ENCODE data around the gene UBE2L3.
"Not testable (repeated sequence)": the region's sequence is repeated elsewhere in the genome, so short reads cannot be mapped to it uniquely, and the experiment has no call there.

Gene UBE2L3

GRCh38 chr22:21628386-21629254 is 61.1 kb downstream of the UBE2L3 start:
- DNase-seq, result no peak

GRCh38 chr22:21629255-21630149 is 62.0 kb downstream of the UBE2L3 start, which contains the start of gene YDJC:
Gene YDJC (minus strand): TSS chr22:21630022. CDS start chr22:21630014, 8 bp downstream.
- peak; percentile 88 for DNase-seq

DNA sequence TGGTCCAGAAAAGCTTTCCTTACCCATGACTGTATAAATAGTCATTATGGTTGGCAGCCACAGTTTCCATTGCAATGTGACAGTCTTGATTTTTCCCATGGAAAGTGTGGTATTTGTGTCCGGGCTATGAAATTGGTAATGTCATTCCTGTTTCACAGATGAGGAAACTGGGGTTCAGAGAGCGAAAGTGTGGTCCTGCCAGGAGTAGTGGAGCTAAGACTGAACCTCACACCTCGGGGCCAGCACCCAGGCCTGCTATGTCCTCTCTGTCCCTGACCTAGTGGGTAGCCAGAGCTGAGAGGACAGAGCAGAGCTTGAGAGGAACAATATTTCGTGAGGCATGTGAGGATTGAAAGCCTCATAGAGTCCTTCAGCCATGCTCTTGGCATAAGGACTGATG is 63.5 kb downstream of the UBE2L3 start:
- no peak for DNase-seq

- peak; percentile 62 for DNase-seq
These were observed 64.9 kb downstream of the UBE2L3 start, which contains the start of gene CCDC116 for GRCh38 chr22:21632237-21632895. Gene CCDC116 (plus strand): TSS chr22:21632760. CDS start chr22:21633182, 422 bp downstream.

DNA sequence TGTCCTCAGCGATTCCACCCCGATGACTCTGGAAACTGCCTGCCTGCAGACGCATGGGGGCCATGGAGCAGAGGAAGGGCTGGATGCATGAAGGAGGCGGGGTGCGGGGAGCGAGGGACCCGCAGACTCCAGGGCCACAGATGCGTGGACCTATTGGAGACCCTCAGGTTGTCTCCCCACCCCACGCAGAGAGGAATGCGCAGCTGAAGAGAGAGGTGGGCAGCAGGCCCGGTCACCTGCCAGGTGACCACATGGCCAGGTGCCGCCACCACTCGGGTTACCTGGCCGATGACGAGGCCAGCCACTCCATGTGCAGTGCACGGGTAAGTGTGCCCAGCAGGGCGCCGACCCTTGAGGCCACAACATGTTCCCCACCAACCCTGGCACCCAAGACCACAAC is 65.4 kb downstream of the UBE2L3 start:
- DNase-seq, result no peak

DNA sequence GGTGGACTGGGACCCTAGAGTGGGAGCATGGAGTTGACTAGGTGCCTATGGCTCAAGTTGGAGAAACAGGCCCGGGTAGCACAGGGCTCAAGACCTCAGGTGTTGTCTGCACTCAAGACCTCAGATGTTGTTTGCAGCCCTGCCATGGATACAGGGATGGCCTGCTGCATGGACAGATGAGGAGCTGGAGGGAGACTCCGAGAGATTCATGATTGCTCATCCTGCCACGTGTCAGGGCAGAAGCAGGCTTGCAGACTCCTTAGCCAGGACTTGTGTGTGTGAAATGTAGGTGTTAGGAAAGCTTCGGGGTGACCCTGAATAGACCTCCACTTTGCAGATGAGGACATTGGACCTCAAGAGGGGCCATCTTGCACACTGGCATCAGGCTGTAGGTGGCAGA is 66.0 kb downstream of the UBE2L3 start:
- no peak for DNase-seq

GRCh38 chr22:21634081-21634480 is 66.6 kb downstream of the UBE2L3 start:
- DNase-seq, result no peak

DNA sequence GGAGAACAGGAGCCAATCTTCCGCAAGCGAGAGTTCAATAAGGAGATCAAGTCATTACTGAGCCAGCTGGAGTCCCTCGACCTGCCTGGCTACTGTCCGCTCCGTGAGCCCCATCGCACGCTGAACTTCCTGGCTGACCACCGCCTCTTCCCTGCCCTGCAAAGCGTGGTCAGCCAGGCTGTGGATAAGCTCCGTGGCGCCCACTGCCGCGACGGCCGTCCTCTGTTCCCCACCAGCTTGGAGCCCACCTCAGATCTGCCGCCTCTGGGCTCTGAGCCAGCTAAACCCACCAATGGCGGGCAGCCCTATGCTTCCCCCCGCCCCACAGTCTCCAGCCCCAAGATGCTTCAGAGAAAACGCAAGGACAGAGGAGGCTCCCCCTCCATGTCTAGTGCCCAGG is 67.3 kb downstream of the UBE2L3 start:
- no peak for DNase-seq

DNA sequence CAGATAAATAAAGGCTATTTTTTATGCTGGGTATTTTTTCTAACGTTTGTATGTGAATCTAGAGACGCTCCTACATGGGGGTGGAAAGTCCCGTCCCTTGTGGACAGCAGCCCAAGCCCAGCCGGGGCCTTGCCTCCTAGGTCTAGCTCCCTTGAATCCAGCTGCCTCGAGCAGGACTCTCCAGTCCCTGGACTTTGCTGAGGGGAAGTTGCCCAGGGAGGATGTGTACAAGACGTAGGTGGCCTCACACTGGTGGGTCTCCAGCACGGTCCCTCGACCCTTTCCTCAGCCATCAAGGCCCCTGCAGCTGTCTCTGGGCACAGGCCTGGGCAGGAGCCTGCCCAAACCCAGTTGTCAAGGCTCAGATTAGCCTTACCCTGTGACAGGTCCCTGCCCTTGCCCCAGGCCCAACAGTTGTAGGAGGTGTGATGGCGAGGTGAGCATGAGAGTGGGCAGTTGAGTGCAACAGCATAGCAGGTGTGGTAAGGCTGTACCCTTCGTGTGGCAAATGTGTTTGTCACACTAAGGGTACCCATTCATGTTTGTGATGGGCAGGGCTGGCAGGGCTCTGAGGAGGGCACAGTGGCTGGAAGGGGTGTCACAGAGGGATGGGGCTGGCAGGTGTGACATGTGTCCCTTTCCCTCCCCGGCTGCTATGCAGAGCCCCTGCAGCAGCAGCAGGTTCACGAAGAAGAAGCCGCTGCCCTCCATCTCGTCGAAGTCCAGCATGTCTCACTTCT is 68.4 kb downstream of the UBE2L3 start:
- no peak for DNase-seq

- no peak for DNase-seq
These were observed 69.2 kb downstream of the UBE2L3 start for GRCh38 chr22:21636629-21637218.

- DNase-seq, result not testable (repeated sequence)
These were observed 69.9 kb downstream of the UBE2L3 start for GRCh38 chr22:21637450-21637849.

DNA sequence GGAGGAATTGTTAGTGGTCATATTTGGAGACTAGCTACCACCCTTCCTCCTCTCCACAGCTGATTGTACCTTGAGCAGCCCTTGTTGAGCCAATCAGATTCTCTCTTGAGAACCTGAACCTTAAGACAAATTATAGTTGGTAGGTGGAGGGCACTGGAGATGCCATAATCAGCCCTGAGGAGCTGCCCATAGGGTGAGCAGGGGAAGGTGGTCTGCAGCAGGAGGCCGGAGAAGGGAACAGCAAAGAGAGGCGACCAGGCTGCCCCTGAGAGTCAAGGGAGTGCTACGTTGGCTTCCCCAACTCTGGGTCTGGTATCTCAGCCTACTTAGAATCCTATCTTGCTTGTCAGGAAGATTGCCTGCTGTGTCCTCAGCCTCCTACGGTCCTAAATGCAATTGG is 71.8 kb downstream of the UBE2L3 start:
- DNase-seq, result no peak

- DNase-seq, result no peak
These were observed 73.3 kb downstream of the UBE2L3 start for GRCh38 chr22:21640810-21641209.

- no peak for DNase-seq
These were observed 73.9 kb downstream of the UBE2L3 start for GRCh38 chr22:21641417-21641788.

GRCh38 chr22:21641789-21642583 is 74.5 kb downstream of the UBE2L3 start, which contains the start of gene SDF2L1:
Gene SDF2L1 (plus strand): TSS chr22:21642302. CDS start chr22:21642337, 35 bp downstream.
- peak; percentile 93 for DNase-seq

DNA sequence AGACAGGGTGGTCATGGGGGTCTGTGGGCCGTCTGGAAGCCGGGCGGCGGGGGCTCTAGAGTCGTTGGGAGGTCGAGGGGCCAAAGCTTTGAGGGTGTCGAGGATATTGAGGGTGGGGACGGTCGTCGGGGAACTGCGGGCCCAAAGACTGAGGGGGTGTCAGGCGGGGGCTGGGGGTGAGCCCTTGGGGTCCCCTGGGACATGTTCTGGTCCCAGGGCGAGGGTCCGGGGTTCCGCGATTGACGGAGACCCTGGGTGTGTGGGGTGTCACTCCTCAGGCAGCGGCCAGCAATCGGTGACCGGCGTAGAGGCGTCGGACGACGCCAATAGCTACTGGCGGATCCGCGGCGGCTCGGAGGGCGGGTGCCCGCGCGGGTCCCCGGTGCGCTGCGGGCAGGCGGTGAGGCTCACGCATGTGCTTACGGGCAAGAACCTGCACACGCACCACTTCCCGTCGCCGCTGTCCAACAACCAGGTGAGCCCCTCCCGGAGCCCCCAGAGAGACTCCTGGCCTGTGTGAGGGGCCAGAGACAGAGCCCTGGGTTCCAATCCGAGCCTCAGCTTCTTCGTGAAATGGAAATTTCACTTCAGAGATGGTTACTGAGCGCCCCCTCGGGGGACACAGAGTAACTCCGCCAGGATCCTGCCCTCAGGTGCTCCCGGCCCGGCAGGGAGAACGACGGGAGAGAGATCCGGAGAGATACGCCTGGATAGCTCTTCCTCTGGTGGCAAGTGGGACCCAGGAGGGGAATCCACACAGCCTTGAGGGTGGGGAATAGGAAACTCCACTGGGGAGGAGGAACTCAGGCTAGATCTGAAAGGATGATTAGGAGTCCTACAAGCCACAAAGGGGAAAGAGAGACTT is 75.3 kb downstream of the UBE2L3 start:
- no peak for DNase-seq

DNA sequence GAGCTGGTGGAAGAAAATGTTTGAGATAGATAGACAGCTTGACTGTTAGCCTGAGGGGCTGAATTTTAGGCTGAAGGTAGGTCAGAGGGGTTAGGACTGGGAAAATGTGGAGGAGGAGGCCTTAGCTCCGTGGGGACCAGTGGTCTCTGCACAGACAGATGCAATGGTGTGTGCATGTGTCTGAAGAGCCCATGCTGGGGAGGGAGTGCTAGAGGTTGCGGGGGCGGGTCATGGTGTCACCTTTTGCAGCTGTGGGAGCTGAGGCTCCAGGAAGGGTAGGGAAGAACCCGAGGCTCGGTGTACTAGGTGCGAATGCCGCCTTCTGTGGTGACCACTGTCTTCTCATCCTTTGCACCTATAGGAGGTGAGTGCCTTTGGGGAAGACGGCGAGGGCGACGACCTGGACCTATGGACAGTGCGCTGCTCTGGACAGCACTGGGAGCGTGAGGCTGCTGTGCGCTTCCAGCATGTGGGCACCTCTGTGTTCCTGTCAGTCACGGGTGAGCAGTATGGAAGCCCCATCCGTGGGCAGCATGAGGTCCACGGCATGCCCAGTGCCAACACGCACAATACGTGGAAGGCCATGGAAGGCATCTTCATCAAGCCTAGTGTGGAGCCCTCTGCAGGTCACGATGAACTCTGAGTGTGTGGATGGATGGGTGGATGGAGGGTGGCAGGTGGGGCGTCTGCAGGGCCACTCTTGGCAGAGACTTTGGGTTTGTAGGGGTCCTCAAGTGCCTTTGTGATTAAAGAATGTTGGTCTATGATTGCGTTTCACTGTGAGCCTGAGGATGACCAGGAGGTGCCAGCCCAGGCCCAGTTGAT is 76.2 kb downstream of the UBE2L3 start:
- no peak for DNase-seq

GRCh38 chr22:21645513-21645912 is 78.0 kb downstream of the UBE2L3 start:
- not testable (repeated sequence) for DNase-seq
